Erythroblast (primary cell): ENCODE results near the gene TMPRSS6.

Experiments
- GATA1 ChIP-seq: IDR thresholded peaks from 2 replicates; pipeline ENCODE4 v1.6.1; 2011; ENCODE audit warnings: low read depth, mild to moderate bottlenecking, control low read depth, low read length, moderate library complexity
- POLR2A ChIP-seq: IDR thresholded peaks from 2 replicates; pipeline ENCODE4 v1.6.1; 2011; ENCODE audit warnings: mild to moderate bottlenecking, low read length

- TF ChIP-seq POLR2A: no peak
- TF ChIP-seq GATA1: no peak
These were observed 18.4 kb downstream of the TMPRSS6 start for GRCh38 chr22:37090920-37091695.
